Sigmoid colon (tissue), 7 donors: ENCODE measurements around the gene IL20RB. TPM values are rescaled to one million over a fixed set of nuclear protein-coding genes. Genes with fewer than 3 reads are reported as not detected.
"Not testable (repeated sequence)": the region's sequence is repeated elsewhere in the genome, so short reads cannot be mapped to it uniquely, and the experiment has no call there.

Experiments used
- DNase-seq: peaks from one replicate; pipeline ENCODE4 v3.0.0-alpha.2; 2019
- H3K27ac ChIP-seq, 4 donors: fragments of 200-600 bp; sonication (generic); one replicate each; pipeline ENCODE4 v1.5.1; 2016 to 2019; ENCODE audit warnings: mild to moderate bottlenecking in 1 of 4
- H3K27me3 ChIP-seq, 3 donors: fragments of 200-600 bp; sonication (generic); one replicate each; pipeline ENCODE4 v1.5.1; 2019; ENCODE audit warnings: mild to moderate bottlenecking in 1 of 3
- H3K36me3 ChIP-seq, 4 donors: fragments of 200-600 bp; sonication (generic); one replicate each; pipeline ENCODE4 v1.5.1; 2016 to 2019
- H3K4me1 ChIP-seq, 4 donors: fragments of 200-600 bp; sonication (generic); one replicate each; pipeline ENCODE4 v1.5.1; 2017 to 2019
- H3K4me3 ChIP-seq, 4 donors: fragments of 200-600 bp; sonication (generic); one replicate each; pipeline ENCODE4 v1.5.1; 2017 to 2019; ENCODE audit warnings: mild to moderate bottlenecking in 2 of 4, moderate library complexity in 1 of 4
- H3K9me3 ChIP-seq, 4 donors: fragments of 200-600 bp in 3 of 4; sonication (generic) in 3 of 4; one replicate each; pipeline versions ENCODE4 v1.5.1 to v1.6.1; 2013 to 2019
- EP300 ChIP-seq, 4 donors: sonication (generic); formaldehyde crosslinking; IDR thresholded peaks; one replicate each; pipeline ENCODE4 v1.6.1; 2017; ENCODE audit warnings: antibody characterized with exemption in 4 of 4
- POLR2A ChIP-seq, 2 donors: fragments of 450-650 bp; IDR thresholded peaks; one replicate each; pipeline ENCODE4 v1.6.1; 2016; ENCODE audit warnings: antibody characterized with exemption in 2 of 2, mild to moderate bottlenecking in 2 of 2, moderate library complexity in 2 of 2
- POLR2AphosphoS5 ChIP-seq, 4 donors: sonication (generic); formaldehyde crosslinking; IDR thresholded peaks; one replicate each; pipeline ENCODE4 v1.6.1; 2017; ENCODE audit warnings: antibody characterized with exemption in 4 of 4
- WGBS, 2 donors: extraction: QIAGEN DNeasy Blood & Tissue Kit; methylation state at CpG; one replicate each; pipeline ENCODE4 v1.1.7; 2013; 5-methylcytosine and 5-hydroxymethylcytosine counted together
- intact Hi-C: fragments of 100-400 bp; cut with DNase I; formaldehyde crosslinking; loops from one replicate; pipeline ENCODE4 v1.15.1; 2023
- polyA plus RNA-seq, 3 donors: library from polyadenylated mRNA; stranded (reverse); fragments of 200-250 nt; gene quantifications; one replicate each; pipeline ENCODE4 v1.2.3, GENCODE V29; 2013
- total RNA-seq, 4 donors: library from RNA; depleted of rRNA; stranded (reverse); fragments of >200 nt; gene quantifications; one replicate each; pipeline ENCODE4 v1.1.0, GENCODE V29; 2016
- TF ChIP-seq, protein P1 (sequence below), 4 experiments: fragments of 450-650 bp in 3 of 4; fragments of 200-600 bp in 1 of 4; IDR thresholded peaks; one replicate each; pipeline ENCODE4 v1.5.1; 2016 to 2019; ENCODE audit warnings: antibody characterized with exemption in 4 of 4, mild to moderate bottlenecking in 3 of 4, moderate library complexity in 2 of 4
- donor health status: healthy with polysubstance abuse.
- donor health status: Bipolar disorder and iron deficiency.
- donor health status: healthy.

IL20RB gene
- total and polyA plus RNA-seq, 7 donors: 0.28 to 1.8 (median 1.2) TPM; not detected in 2

- H3K27ac ChIP-seq: peak overlapping the region; percentile 57 to 79 (median 74)
- intact Hi-C loops: loop anchor here (1.0 to 10.0 kb wide), 6 partner anchors 152 to 939 kb away; partner anchors contain the start of genes NCK1 and PCCB
- peak overlapping the region; percentile 24 to 57 (median 51) for H3K4me3 ChIP-seq
- peaks cover 0 to 11% (median 3%) of the 10 kb centered on the region in 4 donors for H3K4me1 ChIP-seq
- WGBS, 2 donors: 4 to 11% methylated on average over 18 of the region's 18 CpGs
- TF ChIP-seq POLR2AphosphoS5 (IDR thresholded peaks at IDR 0.05) (peak in 1 of 4 donors; percentile 12), EP300 (IDR thresholded peaks at IDR 0.05) (no peak)
- TF ChIP-seq, protein P1, sequence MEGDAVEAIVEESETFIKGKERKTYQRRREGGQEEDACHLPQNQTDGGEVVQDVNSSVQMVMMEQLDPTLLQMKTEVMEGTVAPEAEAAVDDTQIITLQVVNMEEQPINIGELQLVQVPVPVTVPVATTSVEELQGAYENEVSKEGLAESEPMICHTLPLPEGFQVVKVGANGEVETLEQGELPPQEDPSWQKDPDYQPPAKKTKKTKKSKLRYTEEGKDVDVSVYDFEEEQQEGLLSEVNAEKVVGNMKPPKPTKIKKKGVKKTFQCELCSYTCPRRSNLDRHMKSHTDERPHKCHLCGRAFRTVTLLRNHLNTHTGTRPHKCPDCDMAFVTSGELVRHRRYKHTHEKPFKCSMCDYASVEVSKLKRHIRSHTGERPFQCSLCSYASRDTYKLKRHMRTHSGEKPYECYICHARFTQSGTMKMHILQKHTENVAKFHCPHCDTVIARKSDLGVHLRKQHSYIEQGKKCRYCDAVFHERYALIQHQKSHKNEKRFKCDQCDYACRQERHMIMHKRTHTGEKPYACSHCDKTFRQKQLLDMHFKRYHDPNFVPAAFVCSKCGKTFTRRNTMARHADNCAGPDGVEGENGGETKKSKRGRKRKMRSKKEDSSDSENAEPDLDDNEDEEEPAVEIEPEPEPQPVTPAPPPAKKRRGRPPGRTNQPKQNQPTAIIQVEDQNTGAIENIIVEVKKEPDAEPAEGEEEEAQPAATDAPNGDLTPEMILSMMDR (IDR thresholded peaks at IDR 0.05): peak; percentile 82 to 94 (median 92)
- H3K36me3 ChIP-seq: no peaks in the 10 kb centered on the region
- no peaks in the 10 kb centered on the region for H3K9me3 ChIP-seq
- DNase-seq: peak; percentile 95
- H3K27me3 ChIP-seq: no peaks in the 10 kb centered on the region
Measured at GRCh38 chr3:137013951-137014688, 56.3 kb downstream of the IL20RB start.

DNA sequence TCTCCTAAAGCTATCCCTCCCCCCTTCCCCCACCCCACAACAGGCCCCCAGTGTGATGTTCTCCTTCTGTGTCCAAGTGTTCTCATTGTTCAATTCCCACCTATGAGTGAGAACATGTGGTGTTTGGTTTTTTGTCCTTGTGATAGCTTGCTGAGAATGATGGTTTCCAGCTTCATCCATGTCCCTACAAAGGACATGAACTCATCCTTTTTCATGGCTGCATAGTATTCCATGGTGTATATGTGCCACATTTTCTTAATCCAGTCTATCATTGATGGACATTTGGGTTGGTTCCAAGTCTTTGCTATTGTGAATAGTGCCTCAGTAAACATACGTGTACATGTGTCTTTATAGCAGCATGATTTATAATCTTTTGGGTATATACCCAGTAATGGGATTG is 59.5 kb downstream of the IL20RB start:
- H3K4me1 ChIP-seq: peaks cover 0 to 11% (median 3%) of the 10 kb centered on the region in 4 donors
- H3K9me3 ChIP-seq, H3K4me3 ChIP-seq, DNase-seq, H3K27ac ChIP-seq, H3K36me3 ChIP-seq, H3K27me3 ChIP-seq: not testable (repeated sequence)
- intact Hi-C loops: loop anchor here (10.0 kb wide), 2 partner anchors 483 to 763 kb away; partner anchors contain the start of gene PCCB
- 77 to 89% methylated on average over 1 of the region's 1 CpG for WGBS, 2 donors

DNA sequence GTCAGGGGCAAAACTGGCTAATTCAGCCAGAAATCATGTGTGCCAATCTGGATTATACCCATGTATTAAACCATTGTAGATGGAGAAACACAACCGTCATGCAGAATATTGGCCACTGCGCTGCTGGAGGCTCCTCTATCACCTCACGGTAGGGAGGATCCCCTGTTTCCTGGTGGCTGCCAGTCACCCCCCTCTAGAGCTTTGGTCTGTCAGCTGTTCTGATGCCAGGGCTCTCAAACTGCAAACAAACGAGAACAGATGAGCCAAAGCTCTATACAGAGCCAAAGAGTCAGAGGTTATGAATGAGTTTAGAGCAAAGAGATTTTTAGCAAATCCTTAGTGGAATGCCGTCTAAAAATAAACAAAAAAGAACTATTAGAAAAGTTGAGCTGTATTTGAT is 62.5 kb downstream of the IL20RB start:
- intact Hi-C loops: no loop called here
- Histone ChIP-seq H3K9me3 (no peaks in the 10 kb centered on the region), H3K36me3 (no peaks in the 10 kb centered on the region), H3K4me3 (no peak overlapping the region), H3K27ac (no peak overlapping the region), H3K4me1 (no peaks in the 10 kb centered on the region), H3K27me3 (no peaks in the 10 kb centered on the region)
- 65 to 73% methylated on average over 5 of the region's 5 CpGs for WGBS, 2 donors
- TF ChIP-seq POLR2AphosphoS5 (IDR thresholded peaks at IDR 0.05): no peak
- no peak for TF ChIP-seq EP300 (IDR thresholded peaks at IDR 0.05)
- no peak for DNase-seq

DNA sequence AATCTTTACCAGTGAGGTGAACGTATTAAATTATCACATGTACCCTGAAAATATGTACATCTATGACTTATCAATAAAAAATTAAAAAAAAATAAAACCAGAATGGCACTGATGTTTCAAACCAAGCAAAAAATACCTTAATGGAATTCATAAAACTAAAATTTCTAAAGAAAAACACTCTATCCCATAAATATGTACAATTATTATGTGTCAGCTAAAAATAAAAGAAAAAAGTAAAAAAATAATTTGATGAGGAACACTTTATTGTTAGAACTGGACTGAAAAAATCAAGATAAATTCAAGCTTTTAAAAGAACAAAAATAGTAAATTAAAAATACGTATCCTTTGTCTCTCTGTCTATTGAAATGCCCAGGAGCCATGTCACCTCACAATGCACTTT is 63.1 kb downstream of the IL20RB start:
- TF ChIP-seq, protein P1 (IDR thresholded peaks at IDR 0.05): no peak
- no peak for TF ChIP-seq POLR2A (IDR thresholded peaks at IDR 0.05)
- TF ChIP-seq POLR2AphosphoS5 (IDR thresholded peaks at IDR 0.05): no peak
- no peak for TF ChIP-seq EP300 (IDR thresholded peaks at IDR 0.05)
- 88 to 90% methylated on average over 2 of the region's 2 CpGs for WGBS, 2 donors

GRCh38 chr3:137024348-137024747 is 66.6 kb downstream of the IL20RB start:
- H3K27ac ChIP-seq: no peak overlapping the region
- WGBS, 2 donors: 90 to 91% methylated on average over 5 of the region's 5 CpGs
- H3K9me3 ChIP-seq: no peaks in the 10 kb centered on the region
- no peaks in the 10 kb centered on the region for H3K27me3 ChIP-seq
- H3K4me1 ChIP-seq: no peaks in the 10 kb centered on the region
- TF ChIP-seq POLR2A (IDR thresholded peaks at IDR 0.05) (no peak), EP300 (IDR thresholded peaks at IDR 0.05) (no peak), POLR2AphosphoS5 (IDR thresholded peaks at IDR 0.05) (no peak)
- TF ChIP-seq, protein P1 (IDR thresholded peaks at IDR 0.05): no peak
- H3K4me3 ChIP-seq: no peak overlapping the region
- intact Hi-C loops: no loop called here
- H3K36me3 ChIP-seq: no peaks in the 10 kb centered on the region
- no peak for DNase-seq

More for the DNA sequence above, 63.1 kb downstream of the IL20RB start:
- DNase-seq: no peak
- no peaks in the 10 kb centered on the region for H3K4me1 ChIP-seq
- H3K36me3 ChIP-seq: no peaks in the 10 kb centered on the region
- intact Hi-C loops: no loop called here
- H3K9me3 ChIP-seq: no peaks in the 10 kb centered on the region
- no peaks in the 10 kb centered on the region for H3K27me3 ChIP-seq
- no peak overlapping the region for H3K4me3 ChIP-seq
- no peak overlapping the region for H3K27ac ChIP-seq
